Tibial nerve (tissue), 4 donors: ENCODE data around the gene FICD.

Source experiments
- CTCF ChIP-seq, 5 experiments: fragments of 200-600 bp in 3 of 5; fragments of 450-650 bp in 2 of 5; sonication (generic) in 3 of 5; IDR thresholded peaks; one replicate each; pipeline ENCODE4 v1.5.1; 2016 to 2019; ENCODE audit warnings: antibody characterized with exemption in 5 of 5, mild to moderate bottlenecking in 3 of 5, moderate library complexity in 2 of 5
- EP300 ChIP-seq, 2 donors: sonication (generic); formaldehyde crosslinking; IDR thresholded peaks; one replicate each; pipeline ENCODE4 v1.6.1; 2017; ENCODE audit warnings: antibody characterized with exemption in 2 of 2, mild to moderate bottlenecking in 1 of 2
- POLR2A ChIP-seq, 2 donors: fragments of 450-650 bp; IDR thresholded peaks; one replicate each; pipeline ENCODE4 v1.6.1; 2017; ENCODE audit warnings: antibody characterized with exemption in 2 of 2, mild to moderate bottlenecking in 2 of 2, moderate library complexity in 2 of 2

- TF ChIP-seq CTCF (IDR thresholded peaks at IDR 0.05): no peak
- TF ChIP-seq POLR2A (IDR thresholded peaks at IDR 0.05): no peak
- TF ChIP-seq EP300 (IDR thresholded peaks at IDR 0.05): no peak
These were observed 31.6 kb upstream of the FICD start for GRCh38 chr12:108483213-108484059.
